GM19099 (cell line): Measurements from ENCODE around the gene NCL.

Source experiments
- POLR2A ChIP-seq: IDR thresholded peaks from 3 replicates; pipeline ENCODE4 v1.6.1; 2011; ENCODE audit warnings: low read depth; ENCODE audit not compliant: insufficient read length; ENCODE audit errors: extremely low read depth

Gene NCL, protein sequence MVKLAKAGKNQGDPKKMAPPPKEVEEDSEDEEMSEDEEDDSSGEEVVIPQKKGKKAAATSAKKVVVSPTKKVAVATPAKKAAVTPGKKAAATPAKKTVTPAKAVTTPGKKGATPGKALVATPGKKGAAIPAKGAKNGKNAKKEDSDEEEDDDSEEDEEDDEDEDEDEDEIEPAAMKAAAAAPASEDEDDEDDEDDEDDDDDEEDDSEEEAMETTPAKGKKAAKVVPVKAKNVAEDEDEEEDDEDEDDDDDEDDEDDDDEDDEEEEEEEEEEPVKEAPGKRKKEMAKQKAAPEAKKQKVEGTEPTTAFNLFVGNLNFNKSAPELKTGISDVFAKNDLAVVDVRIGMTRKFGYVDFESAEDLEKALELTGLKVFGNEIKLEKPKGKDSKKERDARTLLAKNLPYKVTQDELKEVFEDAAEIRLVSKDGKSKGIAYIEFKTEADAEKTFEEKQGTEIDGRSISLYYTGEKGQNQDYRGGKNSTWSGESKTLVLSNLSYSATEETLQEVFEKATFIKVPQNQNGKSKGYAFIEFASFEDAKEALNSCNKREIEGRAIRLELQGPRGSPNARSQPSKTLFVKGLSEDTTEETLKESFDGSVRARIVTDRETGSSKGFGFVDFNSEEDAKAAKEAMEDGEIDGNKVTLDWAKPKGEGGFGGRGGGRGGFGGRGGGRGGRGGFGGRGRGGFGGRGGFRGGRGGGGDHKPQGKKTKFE

DNA sequence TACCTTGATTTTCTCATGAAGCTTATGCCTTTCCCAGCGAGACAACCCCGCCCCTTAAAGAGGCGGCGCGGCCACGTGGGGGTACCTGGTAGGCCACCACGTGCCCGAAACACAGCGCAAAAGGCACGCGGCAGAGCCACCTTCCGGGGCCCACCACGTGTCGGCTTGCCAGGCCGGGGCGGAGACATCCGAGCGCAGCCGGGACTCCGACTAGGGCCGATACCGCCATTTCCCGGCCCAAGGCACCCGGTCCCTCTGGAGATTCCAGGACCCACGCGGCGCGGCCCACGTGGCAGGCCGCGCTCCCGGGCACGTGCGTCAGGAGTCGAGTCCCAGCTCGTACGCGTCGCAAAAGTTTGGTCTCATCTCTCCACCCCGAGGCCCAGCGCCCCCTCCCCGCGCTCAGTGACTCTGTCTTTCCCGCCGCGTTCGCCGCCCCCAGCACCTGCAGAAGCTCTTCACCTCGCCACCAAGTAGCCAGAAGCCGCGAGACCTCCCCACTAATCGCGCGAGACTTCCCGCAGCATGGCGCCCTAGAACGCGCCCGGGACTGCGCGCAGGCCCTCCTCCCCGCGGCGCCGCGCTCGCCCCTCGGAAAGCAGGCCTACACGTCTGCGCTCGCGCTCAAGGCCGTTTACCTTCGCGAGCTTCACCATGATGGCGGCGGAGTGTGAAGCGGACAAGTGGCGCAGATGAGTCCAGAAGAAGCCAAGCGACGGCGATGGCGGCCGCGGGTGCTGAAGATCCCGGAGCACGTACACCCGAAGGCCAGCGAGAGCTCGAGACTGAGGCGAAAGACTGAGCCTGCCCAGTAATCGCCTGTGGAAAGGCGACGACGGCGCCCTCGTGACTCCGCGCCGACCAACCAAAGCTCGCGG, at the start of gene NCL:
TSS of gene NCL (minus strand) at position 787 of the 878 bp plus-strand sequence. CDS start at position 656, 131 bp downstream.
- TF ChIP-seq POLR2A: peak; percentile 99

GRCh38 chr2:231513746-231514224, 49.5 kb upstream of the NCL start:
- TF ChIP-seq POLR2A: no peak

GRCh38 chr2:231512222-231512621, 47.9 kb upstream of the NCL start:
- TF ChIP-seq POLR2A: no peak

DNA sequence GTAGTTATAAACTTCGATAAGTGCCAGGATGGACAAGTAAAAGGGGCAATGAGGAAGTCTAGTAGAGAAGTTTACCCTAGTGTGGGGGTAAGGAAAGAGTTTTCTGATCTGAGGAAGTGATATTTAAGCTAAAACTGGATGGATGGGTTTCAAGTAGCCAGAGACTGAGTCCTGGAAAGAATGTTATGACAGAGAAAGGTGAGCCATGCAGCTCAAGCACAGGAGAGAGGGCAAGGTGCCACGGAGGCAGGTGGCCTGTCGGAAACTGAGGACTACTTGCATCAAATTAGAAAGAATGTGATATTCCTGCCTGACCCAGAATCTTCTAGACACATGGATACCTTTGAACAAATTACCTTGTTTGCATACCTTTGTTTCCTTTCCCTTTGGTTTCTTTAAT, 39.5 kb upstream of the NCL start:
- TF ChIP-seq POLR2A: no peak

GRCh38 chr2:231502596-231502995, 38.3 kb upstream of the NCL start:
- no peak for TF ChIP-seq POLR2A

- TF ChIP-seq POLR2A: no peak
These were observed 33.4 kb upstream of the NCL start for GRCh38 chr2:231497651-231498050.

DNA sequence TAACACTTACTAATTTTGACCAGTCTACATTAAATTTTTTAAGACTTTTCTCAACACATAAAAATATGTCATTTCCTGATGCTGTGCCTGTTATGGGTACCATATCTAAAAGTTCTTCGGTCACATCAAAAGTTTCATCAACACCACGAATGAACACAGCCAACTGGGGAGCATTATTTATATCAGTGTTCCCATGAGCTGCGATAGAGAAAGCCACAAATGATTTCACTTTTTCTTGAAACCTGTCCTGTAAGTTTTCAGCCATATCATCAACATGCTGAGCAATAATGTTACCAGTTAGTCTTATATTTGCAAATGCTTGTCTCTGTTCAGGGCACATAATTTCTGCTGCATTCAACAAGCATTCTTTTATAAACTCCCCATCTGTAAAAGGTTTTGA, 30.4 kb upstream of the NCL start:
- no peak for TF ChIP-seq POLR2A

DNA sequence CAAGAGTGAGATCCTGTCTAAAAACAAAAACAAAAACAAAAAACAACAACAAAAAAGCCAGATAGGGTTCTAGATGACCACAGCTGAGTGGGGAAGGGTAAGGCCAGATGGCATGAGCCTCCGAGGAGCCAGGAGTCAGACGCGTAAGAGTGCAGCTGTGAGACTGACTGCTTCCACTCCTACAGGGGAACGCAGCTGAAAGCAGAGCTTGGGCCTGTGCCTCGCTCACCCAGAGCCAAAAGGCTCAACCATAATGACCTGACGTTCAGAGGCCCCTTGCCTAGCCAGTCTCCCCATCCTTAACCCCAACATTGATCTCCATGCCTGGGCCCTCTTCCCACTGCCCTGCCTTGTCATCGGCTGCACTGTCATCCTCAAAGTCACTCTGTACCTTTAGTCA, 26.5 kb upstream of the NCL start:
- TF ChIP-seq POLR2A: no peak

- no peak for TF ChIP-seq POLR2A
These were observed 25.7 kb upstream of the NCL start for GRCh38 chr2:231489990-231490389.

DNA sequence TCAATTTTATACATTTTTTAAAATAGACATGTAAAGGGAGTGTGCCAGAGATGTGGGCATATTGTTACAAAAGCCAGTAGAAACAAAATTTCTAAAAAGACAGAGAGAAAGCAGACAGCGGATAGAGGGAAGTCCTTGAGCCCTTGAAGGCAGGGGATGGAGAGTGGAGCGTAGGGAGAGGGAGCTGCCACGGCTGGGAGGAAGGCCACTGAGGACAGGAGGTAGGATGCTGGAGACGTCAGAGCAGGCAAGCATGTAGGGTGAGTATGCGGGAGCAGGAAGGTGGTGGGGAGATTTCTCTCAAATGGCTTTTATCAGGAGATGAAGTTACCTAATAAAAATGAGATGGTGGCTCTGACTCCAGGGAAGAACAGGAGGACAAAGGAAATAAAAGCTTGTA, 24.0 kb upstream of the NCL start:
- no peak for TF ChIP-seq POLR2A

GRCh38 chr2:231486851-231487596, 22.7 kb upstream of the NCL start:
- TF ChIP-seq POLR2A: no peak

DNA sequence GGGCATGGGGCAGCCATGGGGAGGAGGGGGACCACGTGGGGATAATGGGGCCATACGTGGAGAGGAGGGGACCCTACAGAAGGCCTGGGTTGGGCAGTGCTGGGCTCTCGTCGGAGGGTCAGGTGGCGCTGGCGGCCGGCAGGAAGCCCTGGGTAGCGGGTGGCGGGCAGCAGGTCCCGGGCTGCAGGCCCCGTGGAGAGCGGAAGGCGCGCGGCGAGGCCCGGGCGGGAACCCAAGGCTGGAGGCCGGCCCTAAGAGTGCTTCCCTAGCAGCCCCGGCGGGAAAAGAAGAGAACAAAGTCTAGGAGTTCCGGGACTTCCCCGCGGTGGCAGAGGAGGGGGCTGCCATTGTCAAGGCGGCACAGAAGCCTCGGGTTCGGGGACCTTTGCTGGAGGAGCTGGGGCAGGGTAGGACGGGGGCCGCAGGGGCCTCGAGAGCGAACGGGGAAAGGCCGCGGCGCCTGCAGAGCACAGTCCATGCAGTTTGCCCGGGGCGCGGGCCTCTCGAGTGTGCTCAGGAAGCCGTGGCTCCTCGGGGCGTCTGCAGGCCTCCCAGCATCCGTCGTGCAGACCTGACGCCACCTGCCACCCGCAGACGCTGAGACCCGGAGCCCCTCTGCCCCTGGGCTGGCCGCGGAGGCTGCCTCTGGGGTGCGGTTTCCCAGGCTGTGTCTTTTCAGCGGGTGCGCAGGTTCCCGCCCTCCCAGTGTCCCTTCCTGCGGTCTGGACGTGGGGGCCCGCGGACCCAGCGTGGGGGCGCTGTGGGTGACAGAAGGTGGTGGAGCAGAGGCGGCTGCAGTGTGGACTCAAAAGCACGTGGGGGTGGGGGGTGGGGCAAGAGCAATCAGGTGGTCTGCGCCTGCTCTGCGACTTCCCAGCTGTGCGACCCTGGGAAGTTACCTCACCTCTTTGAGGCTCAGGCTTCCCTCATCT, 19.4 kb upstream of the NCL start:
- peak; percentile 36 for TF ChIP-seq POLR2A

DNA sequence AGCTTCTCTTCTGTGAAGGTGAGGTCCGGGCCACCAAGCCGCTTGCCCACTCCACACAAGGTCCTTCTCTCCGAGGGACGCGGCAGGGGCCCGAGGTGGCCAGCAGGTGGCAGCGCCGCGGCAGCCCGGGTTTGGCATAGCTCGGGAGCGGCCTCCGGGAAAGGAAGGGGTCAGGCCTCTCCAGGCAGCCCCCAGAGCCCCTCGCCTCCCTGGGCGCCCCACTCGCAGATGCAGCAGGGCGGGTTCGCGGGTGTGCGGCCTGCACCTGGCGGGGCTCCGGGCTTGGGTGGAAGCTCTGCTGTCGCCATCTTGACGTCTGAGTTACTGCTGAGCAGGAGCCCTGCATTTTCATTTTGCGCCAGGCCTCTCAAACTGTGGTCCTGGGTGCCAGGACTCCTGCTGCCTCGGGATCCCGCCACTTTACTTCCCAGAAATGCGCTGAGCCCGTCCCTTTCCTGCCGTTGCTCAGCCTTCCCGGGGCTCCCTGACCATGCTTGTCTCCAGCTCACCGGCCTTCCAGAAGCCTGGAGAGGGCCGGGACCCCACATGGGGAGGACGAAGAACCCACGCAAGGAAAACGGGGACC, 18.6 kb upstream of the NCL start:
- TF ChIP-seq POLR2A: peak; percentile 44

DNA sequence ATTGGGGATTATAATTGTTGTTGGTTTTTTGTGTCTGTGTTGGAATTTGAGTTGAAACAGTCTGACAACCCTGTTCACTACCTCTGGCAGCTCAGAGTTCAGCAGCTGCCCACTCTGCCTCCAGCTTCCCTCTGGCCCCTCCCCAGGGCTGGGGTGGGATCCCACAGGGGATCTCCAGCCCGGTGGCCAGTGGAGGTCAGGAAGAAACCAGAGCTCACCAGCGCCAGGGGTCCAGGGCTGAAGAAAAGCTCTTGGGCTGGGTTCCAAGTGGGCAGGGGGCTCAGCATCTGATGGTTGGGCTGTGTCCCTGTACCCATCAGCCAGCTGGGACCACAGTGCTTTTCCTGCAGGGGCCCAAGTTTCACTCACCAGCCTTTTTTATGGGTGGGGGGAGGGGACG, 16.5 kb upstream of the NCL start:
- TF ChIP-seq POLR2A: no peak

GRCh38 chr2:231479455-231479854, 15.2 kb upstream of the NCL start:
- no peak for TF ChIP-seq POLR2A
